NB4 (cell line): ENCODE measurements around the gene SLC25A26.
"Not testable (repeated sequence)": the region's sequence is repeated elsewhere in the genome, so short reads cannot be mapped to it uniquely, and the experiment has no call there.

Experiments used
- DNase-seq: peaks from one replicate; pipeline ENCODE4 v3.0.0; 2010; ENCODE audit warnings: low read depth
- H3K4me3 ChIP-seq: one replicate; pipeline ENCODE4 v1.5.1; 2011; ENCODE audit warnings: mild to moderate bottlenecking, low read depth, low read length, moderate library complexity
- MYC ChIP-seq: IDR thresholded peaks from 2 replicates; pipeline ENCODE4 v1.6.1; 2011; ENCODE audit warnings: low read depth, low read length
- POLR2A ChIP-seq: IDR thresholded peaks from 2 replicates; pipeline ENCODE4 v1.6.1; 2011; ENCODE audit warnings: mild to moderate bottlenecking; ENCODE audit not compliant: insufficient read length; ENCODE audit errors: extremely low read depth
- TF ChIP-seq, protein P1 (sequence below): IDR thresholded peaks from one replicate; pipeline ENCODE4 v1.5.1; 2012; ENCODE audit warnings: low read depth, low read length
- TF ChIP-seq, protein P2 (sequence below): IDR thresholded peaks from 2 replicates; pipeline ENCODE4 v1.6.1; 2011; ENCODE audit warnings: low read depth, low read length

SLC25A26 gene

DNA sequence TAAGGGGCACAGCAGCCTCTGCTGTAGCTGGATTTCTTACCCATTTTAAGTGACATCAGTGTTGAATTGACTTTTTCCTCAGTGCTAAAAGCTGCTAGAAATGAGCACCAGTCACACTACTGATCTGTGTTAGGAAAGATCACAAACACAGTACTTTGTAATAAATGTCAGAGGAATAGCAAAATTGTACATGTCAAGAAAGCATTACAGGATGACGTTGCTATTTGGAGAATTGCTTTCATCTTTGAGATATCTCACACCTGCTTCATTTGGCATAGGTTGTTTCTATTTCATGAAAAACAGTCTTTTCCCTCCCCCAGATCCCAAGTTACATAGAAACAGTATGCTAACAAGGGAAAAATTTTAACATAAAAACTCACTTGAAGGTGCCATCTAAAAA is 77.8 kb downstream of the SLC25A26 start:
- TF ChIP-seq, protein P1, sequence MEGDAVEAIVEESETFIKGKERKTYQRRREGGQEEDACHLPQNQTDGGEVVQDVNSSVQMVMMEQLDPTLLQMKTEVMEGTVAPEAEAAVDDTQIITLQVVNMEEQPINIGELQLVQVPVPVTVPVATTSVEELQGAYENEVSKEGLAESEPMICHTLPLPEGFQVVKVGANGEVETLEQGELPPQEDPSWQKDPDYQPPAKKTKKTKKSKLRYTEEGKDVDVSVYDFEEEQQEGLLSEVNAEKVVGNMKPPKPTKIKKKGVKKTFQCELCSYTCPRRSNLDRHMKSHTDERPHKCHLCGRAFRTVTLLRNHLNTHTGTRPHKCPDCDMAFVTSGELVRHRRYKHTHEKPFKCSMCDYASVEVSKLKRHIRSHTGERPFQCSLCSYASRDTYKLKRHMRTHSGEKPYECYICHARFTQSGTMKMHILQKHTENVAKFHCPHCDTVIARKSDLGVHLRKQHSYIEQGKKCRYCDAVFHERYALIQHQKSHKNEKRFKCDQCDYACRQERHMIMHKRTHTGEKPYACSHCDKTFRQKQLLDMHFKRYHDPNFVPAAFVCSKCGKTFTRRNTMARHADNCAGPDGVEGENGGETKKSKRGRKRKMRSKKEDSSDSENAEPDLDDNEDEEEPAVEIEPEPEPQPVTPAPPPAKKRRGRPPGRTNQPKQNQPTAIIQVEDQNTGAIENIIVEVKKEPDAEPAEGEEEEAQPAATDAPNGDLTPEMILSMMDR: no peak
- TF ChIP-seq, protein P2, sequence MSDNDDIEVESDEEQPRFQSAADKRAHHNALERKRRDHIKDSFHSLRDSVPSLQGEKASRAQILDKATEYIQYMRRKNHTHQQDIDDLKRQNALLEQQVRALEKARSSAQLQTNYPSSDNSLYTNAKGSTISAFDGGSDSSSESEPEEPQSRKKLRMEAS: no peak
- TF ChIP-seq POLR2A (no peak), MYC (no peak)
- no peak for DNase-seq
- H3K4me3 ChIP-seq: no peak overlapping the region

DNA sequence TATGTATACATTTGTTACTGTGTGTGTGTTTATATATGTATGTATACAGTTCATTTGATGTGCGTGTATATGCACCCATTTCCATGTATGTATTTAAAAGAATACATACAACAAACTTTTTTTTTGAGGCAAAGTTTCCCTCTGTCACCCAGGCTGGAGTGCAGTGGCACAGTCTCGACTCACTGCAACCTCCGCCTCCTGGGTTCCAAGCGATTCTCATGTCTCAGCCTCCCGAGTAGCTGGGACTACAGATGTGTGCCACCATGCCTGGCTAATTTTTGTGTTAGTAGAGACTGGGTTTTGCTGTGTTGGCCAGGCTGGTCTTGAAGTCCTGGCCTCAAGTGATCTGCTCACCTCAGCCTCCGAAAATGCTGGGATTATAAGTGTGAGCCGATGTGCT is 78.3 kb downstream of the SLC25A26 start:
- H3K4me3 ChIP-seq, DNase-seq: not testable (repeated sequence)

DNA sequence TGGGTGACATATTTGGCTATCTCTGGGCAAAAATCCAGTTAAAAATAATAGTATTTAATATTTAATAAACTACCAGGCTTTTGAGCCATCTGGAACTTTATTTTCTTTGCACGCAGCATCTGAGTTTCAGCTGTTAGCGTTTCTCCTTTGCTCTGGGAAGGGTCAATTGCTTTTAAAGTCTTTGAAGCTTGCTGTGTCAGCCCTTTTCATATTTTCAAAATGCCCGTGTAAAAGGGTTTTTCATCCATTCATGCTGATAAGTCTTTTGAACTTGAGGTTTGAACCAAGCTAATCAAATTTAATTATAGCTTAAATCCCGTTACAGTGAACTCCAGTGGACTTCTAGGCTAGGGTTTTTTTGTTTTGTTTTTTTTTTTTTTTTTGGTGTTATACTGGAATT is 79.1 kb downstream of the SLC25A26 start:
- no peak for TF ChIP-seq POLR2A
- DNase-seq: no peak
- no peak overlapping the region for H3K4me3 ChIP-seq

DNA sequence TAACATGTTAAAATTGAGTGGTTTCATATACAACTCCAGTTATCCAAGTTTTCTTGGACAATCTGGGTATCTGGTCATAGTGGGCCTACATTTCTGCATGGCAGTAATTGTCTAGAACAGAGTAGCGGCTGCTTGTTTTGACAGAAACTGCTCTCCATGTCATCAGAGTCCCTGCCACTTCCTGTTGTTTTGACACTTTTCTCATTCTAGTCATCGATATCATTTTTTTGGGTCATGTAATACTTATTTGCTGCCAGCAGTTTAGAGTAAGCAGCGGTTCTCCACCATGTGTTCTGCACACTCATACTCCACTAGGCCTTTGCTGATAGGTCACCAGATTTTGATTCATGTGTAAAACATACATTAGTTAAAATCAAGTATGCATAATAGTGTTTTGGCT is 81.5 kb downstream of the SLC25A26 start:
- no peak overlapping the region for H3K4me3 ChIP-seq
- TF ChIP-seq, protein P2: no peak
- TF ChIP-seq MYC (no peak), POLR2A (no peak)
- TF ChIP-seq, protein P1: no peak
- no peak for DNase-seq

DNA sequence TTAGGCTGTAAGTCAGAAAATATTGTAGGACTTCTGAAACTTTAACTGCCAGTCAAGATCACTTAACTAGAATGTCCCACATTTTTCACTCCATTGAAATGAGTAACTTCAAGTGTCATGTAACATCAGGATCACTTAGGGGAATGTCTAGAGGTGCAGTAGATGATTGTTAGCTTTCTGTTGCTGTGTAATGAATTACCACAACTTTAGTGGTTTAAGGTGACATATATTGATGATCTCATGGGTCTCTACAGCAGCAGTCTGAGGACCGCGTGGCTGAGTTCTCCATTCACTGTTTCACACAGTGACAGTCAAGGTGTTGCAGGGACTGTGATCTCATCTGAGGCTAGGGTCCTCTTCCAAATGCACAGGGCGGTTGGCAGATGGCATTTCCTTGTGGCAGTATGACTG is 82.7 kb downstream of the SLC25A26 start:
- no peak for DNase-seq

DNA sequence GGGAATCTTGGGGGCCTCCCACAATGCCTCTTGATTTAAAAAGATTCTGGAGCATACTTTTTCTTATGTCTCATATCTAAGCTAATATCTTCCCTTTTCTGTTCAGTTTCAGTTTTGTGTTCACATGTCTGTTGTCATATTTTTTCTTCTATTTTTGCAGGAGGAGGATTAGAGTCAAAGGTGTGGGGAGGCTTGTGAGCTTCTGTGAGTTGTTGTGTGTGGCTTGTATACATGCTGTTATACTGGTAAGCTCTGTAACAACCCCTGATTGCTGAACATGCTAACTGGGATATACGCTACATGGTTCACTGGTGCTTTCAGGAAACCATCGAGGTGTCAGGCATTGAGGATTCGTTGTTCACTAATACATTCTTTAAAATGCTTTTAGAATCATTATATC is 83.5 kb downstream of the SLC25A26 start:
- TF ChIP-seq, protein P2: no peak
- TF ChIP-seq, protein P1: no peak
- TF ChIP-seq POLR2A: no peak
- TF ChIP-seq MYC: no peak
- H3K4me3 ChIP-seq: no peak overlapping the region
- no peak for DNase-seq

More for the DNA sequence above, 82.7 kb downstream of the SLC25A26 start:
- H3K4me3 ChIP-seq: no peak overlapping the region
- TF ChIP-seq POLR2A (no peak), MYC (no peak)
- TF ChIP-seq, protein P2: no peak
- TF ChIP-seq, protein P1: no peak

DNA sequence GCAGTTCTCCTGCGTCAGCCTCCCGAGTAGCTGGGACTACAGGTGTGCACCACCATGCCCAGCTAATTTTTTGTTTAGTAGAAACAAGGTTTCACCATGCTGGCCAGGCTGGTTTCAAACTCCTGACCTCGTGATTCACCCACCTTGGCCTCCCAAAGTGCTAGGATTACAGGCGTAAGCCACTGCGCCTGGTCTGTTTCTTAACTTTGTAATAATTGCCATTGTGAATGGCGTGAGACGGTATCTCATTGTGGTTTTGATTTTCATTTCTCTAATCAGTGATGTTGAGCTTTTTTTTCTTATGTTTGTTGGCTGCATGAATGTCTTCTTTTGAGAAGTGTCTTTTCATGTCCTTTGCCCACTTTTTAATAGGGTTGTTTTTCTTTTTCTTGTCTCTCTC is 85.3 kb downstream of the SLC25A26 start:
- DNase-seq, H3K4me3 ChIP-seq: not testable (repeated sequence)

DNA sequence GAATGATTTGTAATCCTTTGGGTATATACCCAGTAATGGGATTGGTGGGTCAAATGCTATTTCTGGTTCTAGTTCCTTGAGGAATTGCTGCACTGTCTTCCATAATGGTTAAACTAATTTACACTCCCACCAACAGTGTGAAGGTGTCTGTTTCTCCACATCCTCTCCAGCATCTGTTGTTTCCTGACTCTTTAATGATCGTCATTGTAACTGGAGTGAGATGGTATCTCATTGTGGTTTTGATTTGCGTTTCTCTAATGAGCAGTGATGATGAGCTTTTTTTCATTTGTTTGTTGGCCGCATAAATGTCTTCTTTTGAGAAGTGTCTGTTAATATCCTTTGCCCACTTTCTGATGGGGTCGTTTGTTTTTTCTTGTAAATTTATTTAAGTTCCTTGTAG is 86.2 kb downstream of the SLC25A26 start:
- DNase-seq, H3K4me3 ChIP-seq: not testable (repeated sequence)
